AG09309 (cell line): ENCODE data around the gene SHMT2.
"Not testable (repeated sequence)": the region's sequence is repeated elsewhere in the genome, so short reads cannot be mapped to it uniquely, and the experiment has no call there.

Source experiments
- DNase-seq: peaks from one replicate; pipeline ENCODE4 v3.0.0-alpha.2; 2010; ENCODE audit warnings: low read depth
- H3K4me3 ChIP-seq: 2 replicates; pipeline ENCODE4 v1.5.1; 2011; ENCODE audit warnings: mild to moderate bottlenecking, low read depth, low read length, moderate library complexity; ENCODE audit not compliant: control insufficient read depth
- CTCF ChIP-seq: IDR thresholded peaks from 2 replicates; pipeline ENCODE4 v1.5.1; 2011; ENCODE audit warnings: mild to moderate bottlenecking, low read depth, low read length, inconsistent platforms; ENCODE audit not compliant: insufficient read depth, control insufficient read depth; ENCODE audit errors: missing control alignments

SHMT2 gene

GRCh38 chr12:57263096-57263495, 33.6 kb downstream of the SHMT2 start:
- no peak for TF ChIP-seq CTCF
- no peak for DNase-seq
- no peak overlapping the region for H3K4me3 ChIP-seq

GRCh38 chr12:57266681-57267080, 37.2 kb downstream of the SHMT2 start:
- H3K4me3 ChIP-seq: no peak overlapping the region
- no peak for TF ChIP-seq CTCF
- no peak for DNase-seq

GRCh38 chr12:57268264-57268663, 38.8 kb downstream of the SHMT2 start:
- DNase-seq: no peak
- TF ChIP-seq CTCF: no peak
- no peak overlapping the region for H3K4me3 ChIP-seq

GRCh38 chr12:57270966-57271470, 41.5 kb downstream of the SHMT2 start:
- H3K4me3 ChIP-seq: no peak overlapping the region
- no peak for TF ChIP-seq CTCF
- no peak for DNase-seq

- H3K4me3 ChIP-seq: no peak overlapping the region
- TF ChIP-seq CTCF: no peak
- DNase-seq: no peak
Observed at GRCh38 chr12:57272337-57273151, 43.0 kb downstream of the SHMT2 start.

GRCh38 chr12:57273516-57273915, 44.0 kb downstream of the SHMT2 start:
- no peak overlapping the region for H3K4me3 ChIP-seq
- DNase-seq: no peak
- TF ChIP-seq CTCF: no peak

- not testable (repeated sequence) for DNase-seq, H3K4me3 ChIP-seq
Observed at GRCh38 chr12:57276233-57276632, 46.7 kb downstream of the SHMT2 start.
